Stimulated activated memory B cell treated with anti-CD40 and anti-IgM and Interleukin-4, amounts not matched to agents 10 μg/mL and 1 μg/mL and 100 μg/mL, for 72 hours (primary cell): ENCODE data around the gene BCL2L15.
A peak's percentile ranks its signal among the peaks of the same experiment; 100 is the strongest.

ENCODE experiments used
- ATAC-seq: fragments of 150-1000 bp; cut with Tn5 transposase; 2 replicates; pipeline ENCODE4 v1.10.0; 2021
- H3K27ac Mint-ChIP-seq: one replicate; pipeline ENCODE4 v1.8.0; 2022; ENCODE audit warnings: mild to moderate bottlenecking, mixed read lengths
- H3K27me3 Mint-ChIP-seq: one replicate; pipeline ENCODE4 v1.8.0; 2022; ENCODE audit warnings: mixed read lengths
- H3K36me3 Mint-ChIP-seq: one replicate; pipeline ENCODE4 v1.8.0; 2022; ENCODE audit warnings: mixed read lengths
- H3K4me1 Mint-ChIP-seq: one replicate; pipeline ENCODE4 v1.8.0; 2022; ENCODE audit warnings: mixed read lengths
- H3K4me3 Mint-ChIP-seq: one replicate; pipeline ENCODE4 v1.8.0; 2022; ENCODE audit warnings: mild to moderate bottlenecking, moderate library complexity, mixed read lengths
- H3K9me3 Mint-ChIP-seq: one replicate; pipeline ENCODE4 v1.8.0; 2022; ENCODE audit warnings: mixed read lengths

BCL2L15 gene

GRCh38 chr1:113893267-113893666 is 5.9 kb upstream of the BCL2L15 start:
- Mint-ChIP-seq H3K36me3 (peaks cover 44% of the 10 kb centered on the region), H3K4me1 (no peaks in the 10 kb centered on the region), H3K9me3 (no peaks in the 10 kb centered on the region), H3K27ac (peak overlapping the region; percentile 5), H3K27me3 (no peaks in the 10 kb centered on the region), H3K4me3 (no peak overlapping the region)
- no peak for ATAC-seq

- no peak for ATAC-seq
- no peak overlapping the region for H3K27ac Mint-ChIP-seq
- H3K4me1 Mint-ChIP-seq: no peaks in the 10 kb centered on the region
- no peaks in the 10 kb centered on the region for H3K9me3 Mint-ChIP-seq
- peaks cover 32% of the 10 kb centered on the region for H3K36me3 Mint-ChIP-seq
- no peak overlapping the region for H3K4me3 Mint-ChIP-seq
- no peaks in the 10 kb centered on the region for H3K27me3 Mint-ChIP-seq
These were observed 4.3 kb upstream of the BCL2L15 start for GRCh38 chr1:113891631-113892220.

- Mint-ChIP-seq H3K4me1 (no peaks in the 10 kb centered on the region), H3K27ac (no peak overlapping the region), H3K4me3 (no peak overlapping the region), H3K36me3 (peaks cover 29% of the 10 kb centered on the region), H3K9me3 (no peaks in the 10 kb centered on the region), H3K27me3 (no peaks in the 10 kb centered on the region)
- ATAC-seq: no peak
These were observed 3.4 kb upstream of the BCL2L15 start for GRCh38 chr1:113890816-113891215.

DNA sequence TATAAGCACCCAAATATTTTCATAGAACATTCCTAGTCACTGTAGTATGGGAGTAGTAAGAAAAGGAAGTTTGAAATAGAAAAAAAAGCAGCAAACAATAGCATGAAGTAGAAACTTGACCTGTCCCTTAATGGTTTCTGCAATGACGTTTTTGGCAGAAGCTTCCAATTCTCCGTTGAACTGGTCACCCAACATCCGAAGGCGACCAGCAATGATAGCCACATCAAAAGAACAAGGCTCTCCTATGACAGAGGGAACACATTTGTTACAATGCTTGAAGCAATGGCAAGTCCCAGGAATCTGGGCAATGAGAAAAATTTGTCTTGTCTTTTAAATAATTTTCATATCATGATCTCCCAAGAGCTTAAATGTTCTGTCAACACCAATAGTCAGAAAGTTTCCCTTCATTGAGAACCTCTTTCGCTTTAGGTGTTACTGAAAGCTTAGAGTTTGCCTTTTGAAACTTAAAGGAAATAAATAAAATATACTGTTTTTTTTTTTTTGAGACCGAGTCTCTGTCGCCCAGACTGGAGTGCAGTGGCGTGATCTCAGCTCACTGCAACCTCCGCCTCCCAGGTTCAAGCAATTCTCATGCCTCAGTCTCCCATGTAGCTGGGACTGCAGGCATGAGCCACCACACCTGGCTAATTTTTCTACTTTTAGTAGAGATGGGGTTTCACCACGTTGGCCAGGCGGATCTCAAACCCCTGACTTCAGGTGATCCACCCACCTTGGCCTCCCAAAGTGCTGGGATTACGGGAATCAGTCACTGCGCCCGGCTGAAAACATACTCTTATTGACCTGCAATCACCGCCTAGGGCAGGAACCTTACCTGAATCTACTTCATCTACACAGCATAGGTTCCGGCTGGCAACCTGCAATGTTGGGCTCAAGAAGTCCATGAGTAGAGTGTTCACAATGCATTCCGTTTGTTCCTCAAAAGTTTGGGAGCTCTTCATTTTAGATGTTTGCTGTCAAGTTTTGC is 672 bp downstream of the BCL2L15 start:
- Mint-ChIP-seq H3K4me3 (no peak overlapping the region), H3K4me1 (no peaks in the 10 kb centered on the region), H3K9me3 (no peaks in the 10 kb centered on the region), H3K36me3 (peaks cover 11% of the 10 kb centered on the region), H3K27me3 (no peaks in the 10 kb centered on the region), H3K27ac (no peak overlapping the region)
- no peak for ATAC-seq

- Mint-ChIP-seq H3K27me3 (no peaks in the 10 kb centered on the region), H3K9me3 (no peaks in the 10 kb centered on the region), H3K4me3 (no peak overlapping the region), H3K36me3 (no peaks in the 10 kb centered on the region), H3K4me1 (no peaks in the 10 kb centered on the region), H3K27ac (no peak overlapping the region)
- ATAC-seq: no peak
These were observed 5.7 kb downstream of the BCL2L15 start for GRCh38 chr1:113881661-113882060.

DNA sequence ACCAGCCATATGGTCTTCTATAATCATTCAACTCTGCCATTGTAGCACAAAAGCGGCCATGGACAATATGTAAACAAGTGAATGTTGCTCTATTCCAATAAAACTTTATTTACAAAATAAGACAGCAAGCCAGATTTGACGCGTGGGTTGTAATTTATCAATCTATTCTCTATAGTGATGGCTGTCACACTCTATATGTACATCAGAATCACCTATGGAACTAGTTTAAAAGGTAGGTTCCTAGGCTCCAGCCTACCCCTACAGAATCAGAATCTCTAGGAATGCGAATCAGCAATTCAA is 7.7 kb downstream of the BCL2L15 start:
- Mint-ChIP-seq H3K27ac (no peak overlapping the region), H3K36me3 (no peaks in the 10 kb centered on the region), H3K4me3 (no peak overlapping the region), H3K4me1 (peaks cover 3% of the 10 kb centered on the region), H3K9me3 (no peaks in the 10 kb centered on the region), H3K27me3 (no peaks in the 10 kb centered on the region)
- no peak for ATAC-seq

GRCh38 chr1:113876176-113876575 is 11.2 kb downstream of the BCL2L15 start:
- no peaks in the 10 kb centered on the region for H3K36me3 Mint-ChIP-seq
- no peaks in the 10 kb centered on the region for H3K27me3 Mint-ChIP-seq
- H3K27ac Mint-ChIP-seq: no peak overlapping the region
- H3K9me3 Mint-ChIP-seq: no peaks in the 10 kb centered on the region
- no peak for ATAC-seq
- H3K4me1 Mint-ChIP-seq: peaks cover 28% of the 10 kb centered on the region
- no peak overlapping the region for H3K4me3 Mint-ChIP-seq

GRCh38 chr1:113875714-113876113 is 11.7 kb downstream of the BCL2L15 start:
- Mint-ChIP-seq H3K36me3 (no peaks in the 10 kb centered on the region), H3K9me3 (no peaks in the 10 kb centered on the region), H3K27me3 (no peaks in the 10 kb centered on the region), H3K27ac (no peak overlapping the region), H3K4me3 (no peak overlapping the region), H3K4me1 (peaks cover 28% of the 10 kb centered on the region)
- ATAC-seq: no peak

DNA sequence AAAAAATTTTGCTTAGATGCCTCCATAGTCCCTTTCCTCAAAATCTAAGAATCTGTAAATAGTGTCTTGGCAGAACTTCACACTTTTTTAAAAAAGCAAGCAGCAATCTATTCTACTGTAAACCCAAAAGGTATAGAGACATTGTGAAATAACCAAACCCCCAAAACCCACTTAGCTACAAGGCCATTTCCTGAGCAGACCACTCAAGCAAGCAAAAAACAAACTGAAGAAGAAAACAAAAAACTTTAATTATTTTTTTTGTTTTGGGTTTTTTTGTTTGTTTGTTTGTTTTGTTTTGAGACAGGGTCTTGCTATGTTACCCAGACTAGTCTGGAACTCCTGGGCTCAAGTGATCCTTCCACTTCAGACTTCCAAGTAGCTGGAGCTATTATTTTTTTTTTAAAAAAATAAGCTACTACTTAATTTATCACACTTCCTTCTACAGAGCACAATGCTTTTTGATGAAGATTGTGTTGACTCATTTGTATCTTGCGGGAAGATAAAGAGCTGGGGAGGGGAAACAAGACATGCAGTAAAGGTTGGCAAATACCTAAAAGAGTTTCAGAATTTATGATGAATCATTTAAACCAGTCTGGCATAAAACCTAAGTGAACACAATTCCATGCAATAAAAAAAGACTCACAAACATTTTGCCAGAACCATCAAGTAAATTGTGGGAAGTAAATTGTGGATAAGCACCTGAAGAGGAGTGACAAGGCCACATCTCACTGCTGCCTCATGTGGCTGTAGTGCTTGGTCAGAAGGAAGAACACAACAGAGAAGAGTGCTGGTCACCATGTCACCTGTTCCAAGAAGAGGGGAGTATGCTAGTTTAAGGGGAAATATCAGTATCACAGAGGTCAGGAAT is 13.1 kb downstream of the BCL2L15 start:
- Mint-ChIP-seq H3K9me3 (no peaks in the 10 kb centered on the region), H3K27me3 (no peaks in the 10 kb centered on the region), H3K4me1 (peaks cover 36% of the 10 kb centered on the region), H3K4me3 (no peak overlapping the region), H3K36me3 (no peaks in the 10 kb centered on the region), H3K27ac (peak overlapping the region; percentile 50)
- ATAC-seq: peak; percentile 69

DNA sequence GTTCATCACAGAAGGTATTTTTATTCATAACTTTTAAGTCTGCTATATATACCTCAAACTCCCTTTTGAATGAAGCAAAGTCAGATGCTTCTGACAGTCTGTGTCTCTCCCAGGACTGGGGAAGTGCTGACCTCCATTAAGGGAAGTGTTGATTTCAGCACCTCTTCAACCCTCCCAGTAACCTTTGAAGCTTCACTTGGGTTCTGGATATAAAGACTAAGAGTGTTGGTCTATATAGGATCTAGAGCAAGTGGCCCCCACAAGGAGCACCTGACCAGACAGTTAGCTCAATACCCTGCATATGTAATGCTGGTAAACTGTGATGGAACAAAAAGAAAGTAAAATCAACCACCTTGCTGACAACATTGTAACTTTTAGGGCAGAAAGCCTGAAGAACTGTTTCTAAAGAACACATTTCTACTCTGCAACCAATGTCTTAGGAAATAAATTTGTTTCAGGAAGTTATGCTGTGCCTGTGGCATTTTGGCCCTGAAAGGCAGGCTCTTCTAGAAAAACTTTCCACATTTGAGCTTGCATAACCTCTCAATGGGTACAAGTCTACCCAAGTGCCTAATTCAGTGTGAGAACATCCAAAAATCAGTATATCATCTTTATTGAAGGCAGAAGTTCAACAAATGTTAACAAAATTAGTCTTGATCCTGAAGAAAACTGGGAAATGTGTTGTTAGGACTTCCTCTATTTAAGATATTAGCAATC is 15.0 kb downstream of the BCL2L15 start:
- no peaks in the 10 kb centered on the region for H3K36me3 Mint-ChIP-seq
- H3K27ac Mint-ChIP-seq: peak overlapping the region; percentile 86
- no peak for ATAC-seq
- no peak overlapping the region for H3K4me3 Mint-ChIP-seq
- no peaks in the 10 kb centered on the region for H3K27me3 Mint-ChIP-seq
- no peaks in the 10 kb centered on the region for H3K9me3 Mint-ChIP-seq
- H3K4me1 Mint-ChIP-seq: peaks cover 55% of the 10 kb centered on the region

DNA sequence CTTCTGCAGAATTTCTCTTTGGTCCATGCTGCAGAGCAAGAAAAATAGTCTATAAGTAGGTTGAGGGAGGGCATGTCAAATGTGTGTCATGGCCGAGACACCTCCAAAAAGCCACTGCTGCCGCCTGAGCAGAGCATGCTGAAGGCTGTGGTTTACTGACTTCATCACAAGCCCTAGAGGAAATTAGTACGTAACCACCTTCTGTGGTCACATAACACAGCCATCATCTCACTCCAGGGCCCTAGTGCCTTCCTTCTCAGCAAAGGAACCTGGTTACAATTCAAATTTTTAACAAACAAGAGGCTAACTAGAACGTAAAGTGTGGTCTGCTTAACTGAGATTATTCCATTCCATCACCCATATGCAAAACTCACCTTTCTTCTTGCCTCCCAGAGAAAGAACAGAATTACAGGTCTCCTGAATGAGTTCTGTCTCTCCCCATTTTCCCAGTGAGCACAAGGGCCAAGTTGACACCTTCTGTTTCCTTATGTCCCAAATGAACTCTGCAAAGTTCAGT is 15.7 kb downstream of the BCL2L15 start, which contains the start of gene PTPN22:
Gene PTPN22, minus strand, starts transcription at position 116 of the 517 bp plus-strand sequence.
- ATAC-seq: peak; percentile 98
- Mint-ChIP-seq H3K36me3 (no peaks in the 10 kb centered on the region), H3K27ac (peak within 1 kb of the TSS; percentile 86), H3K9me3 (no peaks in the 10 kb centered on the region), H3K4me3 (peak within 1 kb of the TSS; percentile 75), H3K27me3 (no peaks in the 10 kb centered on the region), H3K4me1 (peaks cover 55% of the 10 kb centered on the region)

GRCh38 chr1:113870778-113871177 is 16.6 kb downstream of the BCL2L15 start:
- H3K4me1 Mint-ChIP-seq: peaks cover 55% of the 10 kb centered on the region
- no peak for ATAC-seq

DNA sequence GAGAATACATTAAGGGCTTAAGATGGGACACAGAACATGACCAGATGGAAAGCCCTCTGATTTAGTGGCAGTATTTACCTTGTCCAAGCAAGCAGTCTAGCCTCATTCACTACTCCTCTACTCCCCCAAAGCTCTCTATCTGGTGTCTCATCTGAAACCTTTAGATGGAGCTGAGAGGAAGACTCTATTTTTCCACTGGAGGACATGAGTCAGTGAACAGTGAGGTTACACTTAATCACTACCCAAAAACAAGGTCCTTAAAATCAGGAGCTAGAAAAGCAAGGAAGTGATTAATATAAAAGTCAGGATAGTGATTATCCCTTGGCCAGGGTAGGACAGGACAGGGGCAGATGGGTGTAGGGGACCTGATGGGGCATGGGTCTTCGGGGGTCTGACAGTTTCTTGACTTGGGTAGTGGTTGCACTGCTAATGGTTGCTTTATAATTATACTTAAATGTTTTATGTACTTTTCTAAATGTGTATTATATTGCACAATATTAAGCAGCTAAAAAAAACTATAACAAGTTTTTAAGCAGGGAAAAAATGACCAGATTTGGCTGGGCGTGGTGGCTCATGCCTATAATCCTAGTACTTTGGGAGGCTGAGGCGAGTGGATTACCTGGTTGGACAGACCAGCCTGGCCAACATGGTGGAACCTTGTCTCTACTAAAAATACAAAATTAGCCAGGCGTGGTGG is 18.8 kb downstream of the BCL2L15 start:
- no peaks in the 10 kb centered on the region for H3K36me3 Mint-ChIP-seq

More at GRCh38 chr1:113870778-113871177, 16.6 kb downstream of the BCL2L15 start:
- Mint-ChIP-seq H3K9me3 (no peaks in the 10 kb centered on the region), H3K27me3 (no peaks in the 10 kb centered on the region), H3K4me3 (peak overlapping the region; percentile 72), H3K27ac (peak overlapping the region; percentile 86), H3K36me3 (no peaks in the 10 kb centered on the region)

DNA sequence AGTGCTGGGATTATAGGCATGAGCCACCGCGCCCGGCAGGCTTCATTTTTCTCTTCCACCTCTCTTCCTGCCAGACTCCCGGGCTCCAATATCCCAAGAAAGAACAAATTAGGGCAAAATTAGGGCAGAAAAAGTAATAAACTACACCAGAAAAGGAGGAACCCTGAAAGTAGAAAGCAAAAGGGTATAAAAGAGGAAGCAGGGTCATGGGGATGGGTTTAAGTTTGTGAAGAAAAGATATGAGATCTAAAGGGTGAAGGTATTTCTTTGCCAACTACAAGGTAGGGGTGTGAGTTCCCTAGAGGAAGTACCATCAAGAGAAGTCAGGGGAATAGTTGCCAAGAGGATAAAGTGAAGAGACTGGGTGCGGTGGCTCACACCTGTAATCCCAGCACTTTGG is 25.7 kb downstream of the BCL2L15 start:
- no peaks in the 10 kb centered on the region for H3K27me3 Mint-ChIP-seq
- H3K9me3 Mint-ChIP-seq: peaks cover 3% of the 10 kb centered on the region
- H3K4me3 Mint-ChIP-seq: no peak overlapping the region
- H3K27ac Mint-ChIP-seq: peak overlapping the region; percentile 80
- H3K4me1 Mint-ChIP-seq: peaks cover 72% of the 10 kb centered on the region
- no peak for ATAC-seq
- H3K36me3 Mint-ChIP-seq: peaks cover 25% of the 10 kb centered on the region

More for the DNA sequence above, 18.8 kb downstream of the BCL2L15 start:
- peak; percentile 35 for ATAC-seq
- Mint-ChIP-seq H3K27ac (peak overlapping the region; percentile 86), H3K4me1 (peaks cover 53% of the 10 kb centered on the region), H3K4me3 (peak overlapping the region; percentile 50), H3K27me3 (no peaks in the 10 kb centered on the region), H3K9me3 (no peaks in the 10 kb centered on the region)
